Sigmoid colon (tissue), 4 donors: ENCODE data around the gene SCAI.

Experiments
- CTCF ChIP-seq, 4 experiments: fragments of 450-650 bp in 3 of 4; fragments of 200-600 bp in 1 of 4; IDR thresholded peaks; one replicate each; pipeline ENCODE4 v1.5.1; 2016 to 2019; ENCODE audit warnings: antibody characterized with exemption in 4 of 4, mild to moderate bottlenecking in 3 of 4, moderate library complexity in 2 of 4
- EP300 ChIP-seq, 4 donors: sonication (generic); formaldehyde crosslinking; IDR thresholded peaks; one replicate each; pipeline ENCODE4 v1.6.1; 2017; ENCODE audit warnings: antibody characterized with exemption in 4 of 4
- POLR2AphosphoS5 ChIP-seq, 4 donors: sonication (generic); formaldehyde crosslinking; IDR thresholded peaks; one replicate each; pipeline ENCODE4 v1.6.1; 2017; ENCODE audit warnings: antibody characterized with exemption in 4 of 4

GRCh38 chr9:125177888-125178287 is 34.6 kb upstream of the SCAI start:
- TF ChIP-seq CTCF (IDR thresholded peaks at IDR 0.05): no peak
- no peak for TF ChIP-seq EP300 (IDR thresholded peaks at IDR 0.05)
- TF ChIP-seq POLR2AphosphoS5 (IDR thresholded peaks at IDR 0.05): no peak
